Esophagus muscularis mucosa (tissue), 3 donors: Measurements from ENCODE around the gene MUC20.
"Not testable (repeated sequence)": the region's sequence is repeated elsewhere in the genome, so short reads cannot be mapped to it uniquely, and the experiment has no call there.

ENCODE experiments used
- CTCF ChIP-seq, 3 experiments: fragments of 200-600 bp in 2 of 3; fragments of 450-650 bp in 1 of 3; sonication (generic) in 2 of 3; IDR thresholded peaks; one replicate each; pipeline ENCODE4 v1.5.1; 2017 to 2019; ENCODE audit warnings: antibody characterized with exemption in 3 of 3, mild to moderate bottlenecking in 2 of 3, moderate library complexity in 1 of 3
- EP300 ChIP-seq: sonication (generic); formaldehyde crosslinking; IDR thresholded peaks from one replicate; pipeline ENCODE4 v1.6.1; 2017; ENCODE audit warnings: antibody characterized with exemption

GRCh38 chr3:195710126-195710905, 10.5 kb upstream of the MUC20 start:
- TF ChIP-seq CTCF (IDR thresholded peaks at IDR 0.05); EP300: not testable (repeated sequence)
